NCI-H2196 (cell line): Measurements from ENCODE around the gene CHRM4.

ENCODE experiments used
- DNase-seq: peaks from one replicate; lab custom pipeline; 2025; ENCODE audit not compliant: unreplicated experiment; lab: John Stamatoyannopoulos, UW

The CHRM4 gene

DNA sequence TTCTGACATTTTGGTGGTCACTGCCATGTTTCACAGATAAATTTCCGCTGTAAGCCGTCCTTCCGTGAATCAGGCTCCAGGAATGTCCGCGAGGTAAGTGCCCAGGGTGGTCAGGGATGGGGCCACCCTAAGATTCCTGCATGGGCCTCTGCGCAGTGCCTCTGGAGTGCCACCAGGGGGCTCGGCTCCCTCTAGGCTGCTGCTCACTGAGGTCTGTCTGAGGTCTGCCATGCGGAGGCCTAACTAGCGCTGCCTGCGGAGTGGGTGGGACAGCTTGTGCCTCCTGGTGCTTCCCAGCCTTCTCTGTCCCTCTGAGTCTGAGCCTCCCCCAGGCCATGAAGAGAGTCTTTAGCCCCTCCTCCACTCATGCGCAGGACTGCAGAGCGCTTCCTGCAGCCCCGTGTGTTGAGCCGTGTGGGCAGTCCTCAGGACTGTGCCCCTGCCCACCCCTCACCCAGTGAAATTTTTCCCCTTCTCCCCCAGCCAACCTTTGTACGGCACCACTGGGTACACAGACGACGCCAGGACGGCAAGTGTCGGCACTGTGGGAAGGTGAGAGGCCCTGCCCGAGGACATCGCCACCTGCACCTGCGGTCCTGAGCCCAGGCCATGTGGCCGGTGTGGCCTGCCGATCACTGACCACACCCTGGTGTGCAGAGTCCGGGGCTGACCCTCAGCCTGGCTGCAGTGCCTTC, 22.0 kb downstream of the CHRM4 start:
- DNase-seq: peak; percentile 61

DNA sequence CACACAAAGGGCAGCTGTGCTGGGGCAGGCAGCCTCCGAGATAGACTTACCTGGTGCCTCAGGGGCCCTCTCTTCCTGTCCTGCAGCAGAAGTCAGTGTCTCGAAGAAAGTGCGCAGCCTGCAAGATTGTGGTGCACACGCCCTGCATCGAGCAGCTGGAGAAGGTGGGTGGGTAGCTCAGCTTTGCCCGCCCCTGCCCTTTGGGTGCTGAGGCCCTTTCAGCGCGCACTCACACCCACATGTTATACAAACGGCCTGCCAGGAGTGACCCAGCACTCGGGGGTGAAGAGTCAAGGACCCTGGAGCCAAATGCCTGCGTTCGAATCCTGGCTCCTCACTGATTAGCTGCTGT, 23.7 kb downstream of the CHRM4 start:
- DNase-seq: no peak

DNA sequence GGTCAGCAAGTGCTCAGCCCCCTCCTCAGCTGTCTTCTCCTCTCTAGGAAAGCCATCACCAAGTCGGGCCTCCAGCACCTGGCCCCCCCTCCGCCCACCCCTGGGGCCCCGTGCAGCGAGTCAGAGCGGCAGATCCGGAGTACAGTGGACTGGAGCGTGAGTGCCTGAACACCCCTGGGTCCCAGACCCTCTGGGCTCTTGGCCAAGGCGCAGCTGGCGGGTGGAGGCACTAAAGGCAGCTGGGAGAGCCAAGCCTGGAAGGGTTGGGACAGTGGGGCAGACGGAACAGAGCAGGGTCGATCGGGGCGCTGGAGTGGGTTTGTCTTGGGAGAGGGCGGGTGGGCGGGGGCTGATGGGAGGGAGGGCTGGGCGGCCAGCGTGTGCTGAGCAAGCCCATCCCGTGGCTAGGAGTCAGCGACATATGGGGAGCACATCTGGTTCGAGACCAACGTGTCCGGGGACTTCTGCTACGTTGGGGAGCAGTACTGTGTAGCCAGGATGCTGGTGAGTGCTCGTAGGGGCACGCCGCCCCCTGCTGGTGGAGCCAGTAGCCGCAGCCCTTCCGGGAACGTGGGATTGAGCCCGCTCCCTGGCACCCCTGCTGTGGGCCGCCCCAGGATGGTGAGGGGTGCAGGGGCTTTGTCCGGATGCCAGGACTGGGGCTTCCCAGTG, 24.2 kb downstream of the CHRM4 start:
- peak; percentile 47 for DNase-seq

DNA sequence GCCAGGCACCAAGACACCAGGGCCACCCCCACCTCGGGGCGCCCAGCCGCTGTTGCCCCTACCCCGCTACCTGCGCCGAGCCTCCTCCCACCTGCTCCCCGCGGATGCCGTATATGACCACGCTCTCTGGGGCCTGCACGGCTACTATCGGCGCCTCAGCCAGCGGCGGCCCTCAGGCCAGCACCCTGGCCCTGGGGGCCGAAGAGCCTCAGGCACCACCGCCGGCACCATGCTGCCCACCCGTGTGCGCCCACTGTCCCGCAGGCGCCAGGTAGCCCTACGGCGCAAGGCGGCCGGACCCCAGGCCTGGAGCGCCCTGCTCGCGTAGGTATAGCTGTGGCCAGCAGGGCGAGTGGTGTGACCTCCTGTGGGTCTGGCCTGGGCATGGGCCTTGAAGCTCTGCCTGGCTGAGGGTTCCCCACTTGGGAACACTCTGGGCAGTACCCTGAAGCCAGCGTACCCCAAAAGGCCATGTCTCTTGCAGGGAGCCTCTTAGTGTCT, 24.9 kb downstream of the CHRM4 start:
- DNase-seq: no peak

DNA sequence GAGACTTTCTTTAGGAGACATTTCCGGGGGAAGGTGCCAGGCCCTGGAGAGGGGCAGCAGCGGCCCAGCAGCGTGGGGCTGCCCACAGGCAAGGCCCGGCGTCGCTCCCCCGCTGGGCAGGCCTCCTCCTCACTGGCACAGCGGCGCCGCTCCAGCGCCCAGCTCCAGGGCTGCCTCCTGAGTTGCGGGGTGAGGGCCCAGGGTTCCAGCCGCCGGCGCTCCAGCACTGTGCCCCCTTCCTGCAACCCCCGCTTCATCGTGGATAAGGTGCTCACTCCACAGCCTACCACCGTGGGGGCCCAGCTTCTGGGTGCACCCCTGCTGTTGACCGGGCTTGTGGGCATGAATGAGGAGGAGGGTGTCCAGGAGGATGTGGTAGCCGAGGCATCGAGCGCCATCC, 25.3 kb downstream of the CHRM4 start:
- DNase-seq: no peak

DNA sequence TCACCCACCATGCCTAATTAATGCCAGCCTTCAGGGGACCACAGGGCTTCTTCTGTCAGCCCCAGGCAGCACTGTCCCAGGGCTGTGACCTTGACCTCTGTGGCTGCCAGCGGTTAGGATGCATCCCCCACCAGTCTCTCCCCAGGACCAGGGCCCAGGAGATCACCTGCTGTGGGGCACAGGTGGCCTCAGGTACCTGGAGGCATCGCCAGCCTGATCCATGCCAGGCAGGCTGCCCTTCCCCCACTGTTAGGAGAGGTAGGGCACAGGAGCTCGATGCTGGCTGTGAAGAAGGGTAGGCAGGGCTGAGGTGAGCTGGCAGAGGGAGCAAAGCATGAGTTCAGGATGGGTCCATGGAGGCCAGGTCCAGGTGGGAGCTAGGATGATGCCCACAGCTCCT, 26.8 kb downstream of the CHRM4 start:
- DNase-seq: no peak

DNA sequence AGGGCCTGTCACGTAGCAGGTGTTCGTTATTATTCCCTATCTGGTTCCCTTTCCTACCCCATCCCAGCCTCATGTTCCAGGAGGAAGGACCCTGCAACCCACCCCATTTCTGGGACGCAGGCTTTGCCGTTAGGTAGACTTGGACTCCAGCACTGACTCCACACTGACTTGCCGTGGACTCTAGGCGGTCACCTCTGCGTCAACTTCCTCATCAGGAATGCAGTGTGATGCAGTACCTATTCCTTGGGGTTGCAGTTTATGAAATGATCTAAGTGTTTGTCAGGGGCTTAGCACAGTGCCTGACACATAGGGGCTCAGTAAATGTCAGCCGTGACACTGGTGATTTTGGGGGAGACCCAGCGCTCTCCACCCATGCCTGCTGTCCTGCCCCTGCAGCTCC, 27.5 kb downstream of the CHRM4 start:
- no peak for DNase-seq

DNA sequence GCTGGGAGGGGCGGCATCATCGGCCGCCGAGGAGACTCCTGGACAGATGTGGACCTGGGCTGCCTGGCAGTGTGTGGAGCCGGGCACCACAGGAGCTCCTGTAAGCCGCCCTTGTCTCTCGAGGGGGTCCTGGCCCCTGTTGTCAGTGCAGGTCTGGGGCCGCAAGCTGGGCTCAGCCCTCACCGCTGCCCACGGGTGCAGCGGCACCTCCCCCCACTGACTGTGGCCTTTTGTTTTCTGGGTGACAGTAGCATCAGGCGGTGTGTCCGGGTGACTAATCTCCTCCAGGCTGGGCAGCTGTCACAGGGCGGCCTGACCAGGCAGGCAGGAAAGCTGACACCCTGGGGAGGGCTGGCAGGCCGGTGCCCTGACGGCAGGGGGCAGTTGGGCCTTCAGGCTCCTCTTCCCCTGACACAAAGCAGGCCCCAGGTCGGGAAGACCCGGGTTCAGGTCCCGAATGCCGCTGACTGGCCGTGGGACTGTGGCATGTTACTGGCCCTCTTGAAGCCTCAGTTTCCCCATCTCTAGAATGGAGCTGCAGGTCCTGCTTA, 28.0 kb downstream of the CHRM4 start:
- peak; percentile 73 for DNase-seq

DNA sequence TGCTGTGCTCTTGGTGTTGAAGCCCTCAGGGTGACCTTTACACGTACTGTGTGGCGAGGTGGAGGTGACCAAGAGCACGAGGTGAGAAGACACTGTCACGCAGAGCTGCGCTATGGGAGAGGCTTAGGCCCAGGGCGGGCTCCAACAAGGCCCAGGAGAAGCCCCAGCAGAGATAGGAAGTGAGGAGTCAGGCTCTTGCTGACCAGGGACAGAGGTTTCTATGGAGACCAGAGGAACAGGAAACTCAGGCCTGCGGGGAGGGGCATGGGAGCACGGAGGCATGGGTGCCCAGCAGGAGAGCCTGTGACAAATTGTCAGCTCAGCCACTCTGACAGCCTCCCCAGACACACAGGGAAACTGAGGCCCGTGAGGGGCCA, 28.6 kb downstream of the CHRM4 start:
- DNase-seq: peak; percentile 73

DNA sequence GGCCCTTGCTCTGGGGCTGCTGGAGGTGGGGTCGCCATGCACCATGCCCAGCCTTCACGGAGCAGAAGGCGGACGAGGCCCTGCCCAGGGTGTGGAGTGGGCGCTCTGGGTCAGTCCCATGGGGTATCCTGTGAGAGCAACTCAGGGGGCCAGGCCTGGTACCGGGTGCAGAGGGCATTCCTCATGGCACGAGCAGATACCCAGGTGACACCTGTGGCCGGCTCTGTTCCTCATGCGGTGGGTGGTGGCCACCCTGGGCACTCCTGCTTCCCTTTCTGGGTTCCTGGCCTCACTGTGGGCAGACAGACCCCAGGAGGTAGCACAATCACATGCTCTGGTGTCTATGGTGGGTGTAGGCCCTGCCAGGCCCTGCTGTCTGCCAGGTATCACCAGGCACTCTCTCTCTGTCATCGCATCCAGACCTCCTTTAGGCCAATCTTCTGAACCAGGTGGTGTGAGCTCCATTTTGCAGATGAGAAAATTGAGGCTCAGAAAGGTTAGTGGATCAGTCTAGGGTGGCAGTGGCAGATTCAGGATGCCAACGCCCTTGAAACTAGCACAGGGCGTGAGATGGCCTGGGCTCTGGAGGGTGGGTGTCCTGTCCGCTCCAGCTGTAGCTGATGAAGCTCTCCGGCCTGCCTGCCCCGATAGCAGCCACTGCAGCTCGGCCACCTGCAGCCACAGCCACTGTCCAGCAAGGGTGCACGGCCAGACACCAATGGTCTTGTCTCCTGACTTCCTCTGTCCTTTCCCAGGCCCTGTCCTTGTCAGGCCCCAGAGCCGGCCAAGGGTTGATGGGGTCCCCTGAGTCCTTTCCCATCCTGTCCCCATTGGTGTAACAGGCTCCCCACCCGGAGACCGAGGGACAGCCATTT, 29.2 kb downstream of the CHRM4 start:
- no peak for DNase-seq

DNA sequence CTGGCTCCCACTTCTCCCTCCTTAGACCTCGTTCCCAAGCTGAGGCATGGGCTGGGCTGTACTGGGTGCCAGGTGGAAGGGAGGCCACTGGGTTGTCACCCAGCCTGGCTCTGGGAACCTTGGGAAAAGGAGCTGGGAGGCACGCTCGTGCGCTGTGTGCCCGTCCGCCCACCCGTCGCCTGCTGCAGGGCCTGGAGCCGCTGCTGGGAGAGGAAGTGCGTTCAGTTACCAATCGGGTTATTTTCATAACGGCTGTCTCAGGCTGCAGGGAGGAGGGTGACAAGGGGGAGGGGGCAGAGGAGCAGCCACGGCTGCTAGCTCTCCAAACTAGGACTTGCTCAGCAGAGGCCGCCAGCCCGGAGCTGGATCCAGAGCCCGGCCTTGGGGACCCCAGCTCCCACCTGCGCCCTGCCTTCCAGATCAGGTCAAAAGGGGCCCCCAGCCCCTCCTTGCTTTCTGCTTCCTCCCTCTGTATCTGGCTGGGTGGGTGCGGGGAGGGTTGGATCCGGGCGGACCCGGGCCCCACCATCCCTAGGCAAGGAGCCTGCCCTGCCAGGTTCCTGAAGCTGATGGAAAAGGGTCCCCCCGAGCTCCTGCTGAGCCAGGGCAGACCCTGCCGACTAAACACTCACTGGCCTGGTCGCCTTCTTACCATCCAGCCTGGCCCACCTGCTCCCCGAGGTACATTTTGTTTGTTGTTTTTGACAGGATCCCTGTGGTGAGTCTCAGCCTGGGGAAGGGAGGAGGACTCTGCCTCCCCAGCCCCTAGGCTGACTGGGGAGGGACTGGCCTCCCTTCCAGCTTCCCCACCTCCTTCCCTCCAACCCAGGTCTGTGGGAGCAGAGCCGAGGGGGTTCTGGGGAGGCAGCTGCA, 30.1 kb downstream of the CHRM4 start:
- DNase-seq: no peak

DNA sequence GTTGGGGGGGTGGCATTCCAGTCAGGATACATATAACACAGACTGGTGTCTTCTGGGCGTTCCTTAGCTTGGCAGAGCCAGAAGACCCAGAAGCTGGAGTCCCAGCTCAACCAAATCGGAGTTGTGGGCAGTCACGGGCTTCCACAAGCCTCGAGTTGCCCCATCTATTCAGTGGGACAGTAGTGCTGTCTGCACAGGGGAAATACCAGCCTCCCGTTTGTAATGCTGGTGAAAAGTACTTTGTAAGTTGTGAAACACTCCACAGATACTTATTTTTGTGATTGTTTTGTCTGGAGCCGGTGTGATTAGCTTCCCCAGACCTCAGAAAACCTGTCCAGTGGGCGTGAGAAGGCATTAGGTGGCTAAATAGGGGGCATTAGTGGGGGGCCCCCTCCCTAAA, 30.7 kb downstream of the CHRM4 start:
- DNase-seq: no peak

DNA sequence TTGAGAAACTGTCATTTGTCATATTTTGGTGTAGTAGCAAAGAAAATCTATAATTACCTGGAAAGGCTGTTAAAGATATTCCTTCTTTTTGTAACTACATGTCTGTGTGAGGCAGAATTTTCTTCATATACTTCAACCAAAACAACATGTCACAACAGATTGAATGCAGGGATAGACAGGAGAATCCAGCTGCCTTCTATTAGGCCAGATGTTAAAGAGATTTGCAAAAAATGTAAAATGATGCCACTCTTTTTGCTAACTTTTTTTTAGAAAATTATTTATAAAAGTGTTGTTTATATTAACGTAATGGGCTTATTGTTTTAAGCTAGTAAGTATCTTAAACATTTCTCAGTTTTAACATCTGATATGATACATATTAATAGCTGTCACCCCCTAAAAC, 31.6 kb downstream of the CHRM4 start:
- no peak for DNase-seq

DNA sequence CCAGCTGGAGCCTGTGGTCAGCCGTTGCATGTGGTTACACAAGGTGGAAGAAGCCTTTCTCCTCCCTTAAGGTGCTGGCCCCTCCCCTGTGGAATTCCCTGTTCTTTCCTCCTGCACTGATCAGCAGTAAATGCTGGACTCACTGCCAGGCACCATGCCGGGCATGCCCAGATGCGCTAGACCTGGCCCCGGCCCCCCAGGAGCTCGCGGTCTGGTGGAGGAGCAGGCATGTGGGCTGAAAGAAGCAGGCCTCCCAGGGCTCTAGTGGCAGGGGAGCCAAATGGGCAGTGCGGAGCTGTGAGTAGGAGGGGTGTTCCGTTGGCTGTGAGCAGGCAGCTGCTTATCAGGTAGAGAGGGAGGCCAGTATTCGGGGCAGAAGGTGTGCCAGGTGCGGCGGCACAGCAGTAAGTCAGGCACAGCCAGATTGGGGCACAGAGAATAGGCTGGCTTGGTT, 34.1 kb downstream of the CHRM4 start:
- peak; percentile 70 for DNase-seq

DNA sequence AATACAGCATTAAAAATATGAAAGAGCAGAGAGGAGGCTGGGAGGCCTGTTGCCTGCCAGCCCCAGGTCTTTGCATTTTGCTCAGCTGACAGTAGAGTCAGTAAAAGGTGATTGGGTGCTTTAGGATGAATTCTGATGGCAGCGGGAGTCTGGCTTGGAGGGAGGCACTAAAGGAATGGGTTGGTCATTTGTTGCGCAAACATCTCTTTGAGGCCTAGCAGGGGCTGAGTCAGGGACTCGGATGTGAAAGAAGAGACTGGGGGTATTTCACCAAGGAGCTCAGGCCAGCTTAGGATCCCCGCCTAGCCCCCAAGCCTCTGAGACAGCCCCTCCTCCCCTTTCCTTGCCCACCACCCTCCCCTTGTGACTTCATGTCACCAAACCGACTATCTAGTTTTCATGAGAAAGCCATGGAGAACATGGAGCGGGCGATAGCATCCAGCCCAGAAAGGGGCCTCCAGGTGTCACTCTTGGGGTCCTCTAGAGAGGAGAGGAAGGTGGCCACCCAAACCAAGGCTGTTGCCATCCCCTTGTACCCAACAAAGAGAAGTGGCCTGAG, 34.6 kb downstream of the CHRM4 start:
- no peak for DNase-seq

DNA sequence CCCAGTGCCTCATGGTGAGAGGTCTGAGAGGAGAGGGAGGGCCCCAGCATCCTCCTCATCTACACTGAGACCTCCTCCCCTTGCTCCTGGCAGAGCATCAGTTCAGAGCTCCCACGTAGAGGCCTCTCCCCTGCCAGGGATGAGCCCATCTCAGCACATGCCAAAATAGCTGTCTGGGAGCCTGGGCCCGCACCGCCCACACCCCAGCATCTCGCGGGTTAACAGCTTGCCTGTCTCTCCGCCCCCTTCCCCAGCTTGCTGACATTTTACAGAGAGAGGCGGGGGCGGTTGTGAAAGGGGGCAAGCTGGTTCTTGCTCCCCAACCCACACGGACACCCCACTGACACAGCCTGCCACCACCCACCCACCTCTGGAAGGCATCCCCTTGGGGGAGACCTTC, 37.9 kb downstream of the CHRM4 start:
- no peak for DNase-seq

DNA sequence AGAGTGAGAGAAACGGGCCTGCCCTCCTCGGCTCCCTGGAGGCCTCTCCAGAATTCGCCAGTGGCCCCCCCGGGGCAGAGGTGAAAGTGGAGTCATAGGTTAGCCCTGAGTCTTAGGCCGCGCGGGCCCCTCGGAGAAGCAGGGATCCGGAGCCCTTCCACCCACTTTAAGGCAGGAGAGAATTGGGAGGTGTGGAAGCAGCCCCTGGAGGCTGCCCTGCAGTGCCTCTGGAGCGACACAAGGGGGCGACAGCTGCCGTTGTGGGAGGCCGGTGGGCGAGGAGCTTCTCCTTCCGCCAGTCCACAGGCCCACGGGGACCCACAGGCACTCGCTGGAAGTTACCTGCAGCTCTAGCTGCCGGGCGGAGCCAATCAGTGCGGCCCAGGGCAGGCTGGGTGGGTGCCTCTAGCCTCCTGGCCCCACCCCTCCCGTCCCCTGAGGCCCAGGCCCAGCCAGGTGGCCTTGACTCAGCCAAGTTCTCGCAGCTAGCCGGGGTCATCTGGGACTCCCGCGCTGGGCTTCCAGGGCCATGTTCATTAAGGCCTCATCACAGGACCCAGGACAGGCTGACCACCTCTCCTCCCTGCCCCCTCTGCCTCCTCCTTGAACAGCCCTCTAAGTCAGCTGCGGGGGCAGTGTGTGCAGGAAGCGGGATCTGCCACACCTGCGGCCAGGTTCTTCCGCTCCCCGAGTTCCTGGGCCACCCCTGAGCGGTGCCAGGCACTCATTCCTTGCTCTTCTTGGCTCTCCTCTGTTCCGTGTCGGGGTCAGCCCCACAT, 39.3 kb downstream of the CHRM4 start:
- DNase-seq: peak; percentile 61

DNA sequence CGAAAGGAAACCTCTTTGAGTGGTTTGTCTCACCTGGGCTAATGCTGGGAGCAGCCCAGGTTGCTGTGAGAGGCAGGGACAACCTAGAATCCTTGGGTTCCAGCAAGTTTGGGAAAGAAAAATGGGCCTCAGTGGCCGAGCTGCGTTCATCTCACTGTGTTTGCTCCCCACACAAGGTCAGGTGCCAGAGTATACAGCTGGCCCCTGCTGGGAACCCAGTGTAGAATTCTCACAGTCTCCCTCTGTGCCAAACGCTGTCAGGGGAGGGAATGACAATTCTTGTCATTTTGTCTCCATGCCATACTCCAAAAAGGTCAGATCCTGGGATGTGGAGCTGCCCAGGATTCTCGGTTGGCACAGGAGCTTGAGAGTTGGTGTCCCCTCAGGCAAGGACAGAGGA, 40.0 kb downstream of the CHRM4 start:
- DNase-seq: no peak

DNA sequence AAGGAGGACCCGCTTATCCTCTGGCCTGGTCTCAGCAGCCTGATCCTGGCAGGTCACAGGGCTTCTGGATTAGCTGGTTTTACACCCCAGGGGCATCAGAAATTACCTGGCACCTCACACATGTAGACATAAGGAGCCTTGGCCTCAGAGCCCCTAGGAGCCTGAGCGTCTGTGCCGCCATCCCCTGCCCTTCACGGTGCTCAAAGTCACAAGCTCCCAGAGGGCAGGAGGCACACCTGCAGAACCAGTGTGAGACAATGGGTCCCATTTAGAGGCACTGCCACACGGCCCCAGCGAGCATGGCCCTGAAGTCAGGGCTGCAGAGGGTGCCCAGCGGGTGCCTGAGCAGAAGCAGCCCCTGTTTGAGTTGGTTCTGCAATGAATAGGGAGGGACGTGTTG, 40.4 kb downstream of the CHRM4 start:
- DNase-seq: no peak

DNA sequence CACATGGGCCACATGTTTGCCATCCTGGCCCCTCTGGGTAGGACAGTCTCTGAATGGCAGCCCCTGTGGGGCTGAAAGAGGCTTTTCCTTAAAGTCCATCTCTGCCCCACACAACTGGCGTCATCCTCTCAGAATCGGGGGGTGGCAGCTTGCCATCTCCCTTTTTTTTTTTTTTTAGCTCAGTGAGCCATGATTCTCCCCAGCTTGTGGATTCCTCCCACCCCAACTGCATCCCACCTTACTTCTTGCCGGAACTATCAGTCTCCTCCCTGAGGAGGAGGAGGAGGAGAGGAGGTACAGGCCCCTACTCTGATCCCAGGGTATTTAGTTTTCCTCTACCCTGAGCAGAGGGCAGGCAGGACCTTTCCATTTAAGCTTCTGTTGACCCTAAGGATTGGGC, 40.9 kb downstream of the CHRM4 start:
- no peak for DNase-seq
